ENCODE results near the gene CSF3R. TPM values are rescaled to one million over a fixed set of nuclear protein-coding genes. Genes with fewer than 3 reads are reported as not detected.
A peak's percentile ranks its signal among the peaks of the same experiment; 100 is the strongest.

Gene CSF3R
- total and polyA plus RNA-seq, 9 of the 15 experiments (the other 6 are each of a cell fraction or from before 2014, with no cell fraction given): 0.21 to 0.86 (median 0.40) TPM; not detected in 1

DNA sequence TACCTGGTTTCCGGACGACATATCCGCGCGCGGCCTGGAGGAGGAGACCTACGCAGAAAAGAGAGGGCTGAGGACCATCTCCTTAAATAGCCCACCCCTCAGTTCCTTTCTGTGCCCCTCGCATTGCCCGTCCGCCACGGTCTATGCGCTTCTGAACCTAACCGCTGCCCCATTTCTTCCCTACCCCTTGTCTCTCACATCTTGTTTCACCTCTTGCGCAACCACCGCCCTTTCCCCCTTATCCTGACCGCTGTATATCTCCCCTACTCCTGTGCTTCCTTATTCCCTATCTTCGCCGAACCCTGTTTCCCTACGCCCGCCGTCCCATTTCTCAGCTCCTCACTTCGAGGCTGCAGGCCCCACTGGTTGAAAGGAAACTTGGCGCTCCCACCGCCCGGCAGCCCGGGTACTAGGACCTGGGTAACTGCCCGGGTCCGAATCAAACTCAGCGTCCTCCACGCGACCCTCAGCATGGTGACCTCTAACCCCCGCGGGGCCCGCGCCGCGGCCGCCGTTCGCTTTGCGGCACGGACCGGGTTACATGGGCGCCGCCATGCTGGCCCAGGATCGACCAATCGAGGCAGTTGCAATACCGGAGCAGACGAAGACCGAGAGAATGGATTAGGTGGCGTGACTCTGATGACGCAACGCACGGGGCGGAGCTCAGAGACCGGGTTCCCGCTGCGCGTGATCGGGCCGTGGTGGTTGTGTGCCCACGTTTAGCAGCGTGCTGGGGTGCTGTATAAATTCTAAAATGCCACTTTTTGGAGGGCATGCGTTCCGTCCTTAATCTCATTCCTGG lies 18.7 kb downstream of the CSF3R start, which contains the start of gene MRPS15 (continued):
- TF ChIP-seq FOXA3 (CRISPR knock-in tag; conservative IDR thresholded peaks at IDR 0.05 in 1 of 2, IDR thresholded peaks at IDR 0.05 in 1 of 2): no peak
- TF ChIP-seq ASH1L (IDR thresholded peaks at IDR 0.05; ENCODE audit: borderline replicate concordance, low read depth, partially characterized antibody): no peak
- peak; percentile 81 for TF ChIP-seq EP300 (IDR thresholded peaks at IDR 0.05; ENCODE audit: low read length)
- TF ChIP-seq ZNF507 (tag; conservative IDR thresholded peaks at IDR 0.05): no peak
- TF ChIP-seq, protein P1, sequence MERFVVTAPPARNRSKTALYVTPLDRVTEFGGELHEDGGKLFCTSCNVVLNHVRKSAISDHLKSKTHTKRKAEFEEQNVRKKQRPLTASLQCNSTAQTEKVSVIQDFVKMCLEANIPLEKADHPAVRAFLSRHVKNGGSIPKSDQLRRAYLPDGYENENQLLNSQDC (CRISPR knock-in tag; IDR thresholded peaks at IDR 0.05): no peak
- no peak for TF ChIP-seq ZNF23 (CRISPR knock-in tag; IDR thresholded peaks at IDR 0.05)
- peak; percentile 60; the same call in 1 of the 2 replicates for TF ChIP-seq ZNF143 (CRISPR knock-in tag; IDR thresholded peaks at IDR 0.05)
- TF ChIP-seq, protein P2, sequence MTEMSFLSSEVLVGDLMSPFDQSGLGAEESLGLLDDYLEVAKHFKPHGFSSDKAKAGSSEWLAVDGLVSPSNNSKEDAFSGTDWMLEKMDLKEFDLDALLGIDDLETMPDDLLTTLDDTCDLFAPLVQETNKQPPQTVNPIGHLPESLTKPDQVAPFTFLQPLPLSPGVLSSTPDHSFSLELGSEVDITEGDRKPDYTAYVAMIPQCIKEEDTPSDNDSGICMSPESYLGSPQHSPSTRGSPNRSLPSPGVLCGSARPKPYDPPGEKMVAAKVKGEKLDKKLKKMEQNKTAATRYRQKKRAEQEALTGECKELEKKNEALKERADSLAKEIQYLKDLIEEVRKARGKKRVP (CRISPR knock-in tag; IDR thresholded peaks at IDR 0.05): peak; percentile 93
- peak; percentile 49 for TF ChIP-seq SOX6 (IDR thresholded peaks at IDR 0.05)
- no peak for TF ChIP-seq ZNF717 (CRISPR knock-in tag; IDR thresholded peaks at IDR 0.05)
- TF ChIP-seq CHD4 (IDR thresholded peaks at IDR 0.05; ENCODE audit: insufficient read depth, insufficient replicate concordance, low read depth, low read length, poor library complexity, severe bottlenecking): peak; percentile 20
- TF ChIP-seq PRPF4 (IDR thresholded peaks at IDR 0.05; ENCODE audit: insufficient read depth, low read depth, low read length, poor library complexity, severe bottlenecking): no peak
- TF ChIP-seq MTA2 (IDR thresholded peaks at IDR 0.05; ENCODE audit: low read depth): 0 out of 2 replicates have a peak, but pooled peaks have one; percentile 14
- TF ChIP-seq NR4A1 (CRISPR knock-in tag; IDR thresholded peaks at IDR 0.05): no peak
- TF ChIP-seq NR4A1 (tag; IDR thresholded peaks at IDR 0.05): peak; percentile 57; the same call in 1 of the 2 replicates
- no peak for TF ChIP-seq BRF1 (IDR thresholded peaks at IDR 0.05; ENCODE audit: borderline replicate concordance, extremely low read depth, insufficient read length)
- TF ChIP-seq ZNF274 (IDR thresholded peaks at IDR 0.05; ENCODE audit: borderline replicate concordance, low read depth, low read length): no peak; the same call in 1 of the 2 replicates
- peak; percentile 90 for TF ChIP-seq TAF9B (IDR thresholded peaks at IDR 0.05; ENCODE audit: partially characterized antibody)
- peak; percentile 46 for TF ChIP-seq ZNF280A (IDR thresholded peaks at IDR 0.05; ENCODE audit: low read depth, partially characterized antibody)
- TF ChIP-seq ZNF431 (CRISPR knock-in tag; IDR thresholded peaks at IDR 0.05): no peak
- peak; percentile 85; the same call in 1 of the 2 replicates for TF ChIP-seq KAT8 (IDR thresholded peaks at IDR 0.05; ENCODE audit: low read depth)
- peak; percentile 84; the same call in 1 of the 2 replicates for TF ChIP-seq E4F1 (CRISPR knock-in tag; IDR thresholded peaks at IDR 0.05; ENCODE audit: borderline replicate concordance)
- TF ChIP-seq HEY1 (CRISPR knock-in tag; IDR thresholded peaks at IDR 0.05; ENCODE audit: borderline replicate concordance): no peak

All from K562 (cell line).